CD4-positive, alpha-beta memory T cell (primary cell): ENCODE results near the gene CDK6. TPM values are rescaled to one million over a fixed set of nuclear protein-coding genes. Genes with fewer than 3 reads are reported as not detected.
A peak's percentile ranks its signal among the peaks of the same experiment; 100 is the strongest.
"Not testable (repeated sequence)": the region's sequence is repeated elsewhere in the genome, so short reads cannot be mapped to it uniquely, and the experiment has no call there.

ENCODE experiments used
- CTCF ChIA-PET: fragments of 350-600 bp; sonication (Branson Sonifier 250); formaldehyde crosslinking; loops from one replicate; lab custom pipeline; 2021; ENCODE audit warnings: inconsistent platforms; ENCODE audit not compliant: partially characterized antibody; lab: Charles Lee
- POLR2A ChIA-PET: fragments of 350-600 bp; sonication (Branson Sonifier 250); formaldehyde crosslinking; loops from one replicate; lab custom pipeline; 2021; ENCODE audit not compliant: partially characterized antibody; lab: Charles Lee
- DNase-seq, 5 donors: peaks; one replicate each; pipeline versions ENCODE4 v3.0.0 to v3.0.0-alpha.2; 2020 to 2022; ENCODE audit warnings: mixed read lengths in 1 of 5
- H3K27ac ChIP-seq: one replicate; pipeline ENCODE4 v1.7.0; 2013; ENCODE audit warnings: low read depth, low read length
- H3K27me3 ChIP-seq: 2 replicates; pipeline ENCODE4 v1.7.0; 2013; ENCODE audit warnings: mild to moderate bottlenecking, low read length, moderate library complexity; ENCODE audit not compliant: insufficient read depth
- H3K36me3 ChIP-seq: 2 replicates; pipeline ENCODE4 v1.7.0; 2013; ENCODE audit warnings: mild to moderate bottlenecking, low read length, moderate library complexity; ENCODE audit not compliant: insufficient read depth
- H3K4me1 ChIP-seq: 2 replicates; pipeline ENCODE4 v1.7.0; 2013; ENCODE audit warnings: mild to moderate bottlenecking, low read length, moderate library complexity; ENCODE audit not compliant: insufficient read depth
- H3K4me3 ChIP-seq, 2 donors: one replicate each; pipeline ENCODE4 v1.7.0; 2013; ENCODE audit warnings: low read length in 2 of 2, mild to moderate bottlenecking in 1 of 2
- H3K9me3 ChIP-seq, 2 donors: one replicate each; pipeline ENCODE4 v1.7.0; 2013; ENCODE audit warnings: low read length in 2 of 2, control low read depth in 1 of 2; ENCODE audit not compliant: control insufficient read depth in 1 of 2
- H3K27ac Mint-ChIP-seq, 7 donors: one replicate each; pipeline ENCODE4 v1.8.0; 2020 to 2021; ENCODE audit warnings: mixed read lengths in 7 of 7, mild to moderate bottlenecking in 6 of 7, inconsistent platforms in 3 of 7, moderate library complexity in 3 of 7
- H3K27me3 Mint-ChIP-seq, 2 donors: one replicate each; pipeline ENCODE4 v1.8.0; 2020 to 2021; ENCODE audit warnings: mixed read lengths in 2 of 2
- H3K36me3 Mint-ChIP-seq, 2 donors: one replicate each; pipeline ENCODE4 v1.8.0; 2020 to 2021; ENCODE audit warnings: mixed read lengths in 2 of 2, inconsistent platforms in 1 of 2, mild to moderate bottlenecking in 1 of 2
- H3K4me1 Mint-ChIP-seq, 4 donors: one replicate each; pipeline ENCODE4 v1.8.0; 2020 to 2021; ENCODE audit warnings: mixed read lengths in 4 of 4, mild to moderate bottlenecking in 1 of 4
- H3K4me3 Mint-ChIP-seq, 8 donors: one replicate each; pipeline ENCODE4 v1.8.0; 2020 to 2021; ENCODE audit warnings: mixed read lengths in 8 of 8, mild to moderate bottlenecking in 7 of 8, moderate library complexity in 6 of 8, inconsistent platforms in 3 of 8
- H3K9me3 Mint-ChIP-seq, 8 donors: one replicate each; pipeline ENCODE4 v1.8.0; 2020 to 2021; ENCODE audit warnings: mixed read lengths in 8 of 8, mild to moderate bottlenecking in 5 of 8, inconsistent platforms in 3 of 8, moderate library complexity in 1 of 8
- intact Hi-C: fragments of 100-400 bp; cut with micrococcal nuclease; formaldehyde crosslinking; loops from one replicate; pipeline ENCODE4 v1.15.1; 2023
- polyA plus RNA-seq, 2 donors: library from polyadenylated mRNA; unstranded; fragments of 300-500 nt; fragmentation: Illumina TruSeq; gene quantifications; one replicate each; pipeline ENCODE4 v1.2.3, GENCODE V29; 2021
- total RNA-seq, 2 experiments: library from RNA; stranded (reverse); gene quantifications; one replicate each; pipeline ENCODE4 v1.2.3, GENCODE V29; 2021

CDK6 gene
- total and polyA plus RNA-seq, 4 experiments from 2014 or later, result 18.4 to 23.6 (median 21.1) TPM

GRCh38 chr7:92744180-92744579 lies 92.2 kb downstream of the CDK6 start:
- H3K27me3 Mint-ChIP-seq, DNase-seq, H3K4me1 ChIP-seq, H3K9me3 Mint-ChIP-seq, CTCF ChIA-PET, POLR2A ChIA-PET, intact Hi-C loops, H3K27me3 ChIP-seq, H3K4me3 Mint-ChIP-seq, H3K9me3 ChIP-seq, H3K36me3 ChIP-seq, H3K4me3 ChIP-seq, H3K27ac ChIP-seq: not testable (repeated sequence)
- peaks cover 8 to 13% of the 10 kb centered on the region in 2 donors for H3K36me3 Mint-ChIP-seq
- H3K27ac Mint-ChIP-seq, result peak overlapping the region in 1 of 7 donors; percentile 73
- H3K4me1 Mint-ChIP-seq, result peaks cover 7 to 30% (median 16%) of the 10 kb centered on the region in 4 donors

GRCh38 chr7:92742186-92742585 lies 94.2 kb downstream of the CDK6 start:
- no peaks in the 10 kb centered on the region for H3K4me1 ChIP-seq
- Mint-ChIP-seq H3K36me3 (peaks cover 11 to 18% of the 10 kb centered on the region in 2 donors), H3K27ac (no peak overlapping the region), H3K4me1 (peaks cover 6 to 25% (median 15%) of the 10 kb centered on the region in 4 donors), H3K9me3 (peaks cover 0 to 2% (median 0%) of the 10 kb centered on the region in 8 donors), H3K27me3 (no peaks in the 10 kb centered on the region), H3K4me3 (no peak overlapping the region)
- no peaks in the 10 kb centered on the region for H3K36me3 ChIP-seq
- POLR2A ChIA-PET, result no interaction called here
- H3K27me3 ChIP-seq, result no peaks in the 10 kb centered on the region
- no peaks in the 10 kb centered on the region for H3K9me3 ChIP-seq
- no peak for DNase-seq
- intact Hi-C loops, result no loop called here
- no peak overlapping the region for H3K27ac ChIP-seq
- no peak overlapping the region for H3K4me3 ChIP-seq
- CTCF ChIA-PET, result no interaction called here

- H3K4me3 ChIP-seq, result no peak overlapping the region
- intact Hi-C loops, result no loop called here
- ChIA-PET POLR2A (interaction anchor here (1.2 kb wide), 1 partner anchor 51 kb away, joined by 3 read pairs; no protein-coding TSS in a partner anchor), CTCF (no interaction called here)
- H3K9me3 Mint-ChIP-seq, result peaks cover 0 to 5% (median 0%) of the 10 kb centered on the region in 8 donors
- no peaks in the 10 kb centered on the region for H3K9me3 ChIP-seq
- no peaks in the 10 kb centered on the region for H3K36me3 ChIP-seq
- H3K27me3 Mint-ChIP-seq, result no peaks in the 10 kb centered on the region
- H3K27ac ChIP-seq, result no peak overlapping the region
- H3K27ac Mint-ChIP-seq, result no peak overlapping the region
- H3K4me3 Mint-ChIP-seq, result no peak overlapping the region
- no peak for DNase-seq
- H3K36me3 Mint-ChIP-seq, result peaks cover 14 to 24% of the 10 kb centered on the region in 2 donors
- no peaks in the 10 kb centered on the region for H3K4me1 ChIP-seq
- H3K4me1 Mint-ChIP-seq, result peaks cover 6 to 20% (median 14%) of the 10 kb centered on the region in 4 donors
- H3K27me3 ChIP-seq, result no peaks in the 10 kb centered on the region
Measured at GRCh38 chr7:92740700-92741126, 95.7 kb downstream of the CDK6 start.

GRCh38 chr7:92740134-92740533 lies 96.2 kb downstream of the CDK6 start:
- POLR2A ChIA-PET, result interaction anchor here (1.2 kb wide), 1 partner anchor 51 kb away, joined by 3 read pairs; no protein-coding TSS in a partner anchor
- H3K36me3 Mint-ChIP-seq, result peaks cover 14 to 22% of the 10 kb centered on the region in 2 donors
- CTCF ChIA-PET, result no interaction called here

GRCh38 chr7:92739091-92739490 lies 97.3 kb downstream of the CDK6 start:
- Mint-ChIP-seq H3K4me1 (peaks cover 3 to 21% (median 13%) of the 10 kb centered on the region in 4 donors), H3K27me3 (no peaks in the 10 kb centered on the region), H3K27ac (no peak overlapping the region), H3K36me3 (peaks cover 13 to 25% of the 10 kb centered on the region in 2 donors), H3K9me3 (peaks cover 0 to 5% (median 0%) of the 10 kb centered on the region in 8 donors), H3K4me3 (no peak overlapping the region)
- Histone ChIP-seq H3K9me3 (no peaks in the 10 kb centered on the region), H3K27me3 (no peaks in the 10 kb centered on the region), H3K27ac (no peak overlapping the region), H3K36me3 (no peaks in the 10 kb centered on the region), H3K4me3 (no peak overlapping the region), H3K4me1 (no peaks in the 10 kb centered on the region)
- POLR2A ChIA-PET, result no interaction called here
- no peak for DNase-seq
- intact Hi-C loops, result no loop called here
- CTCF ChIA-PET, result interaction anchor here (2.1 kb wide), 1 partner anchor 94 kb away, joined by 6 read pairs; no protein-coding TSS in a partner anchor

More at GRCh38 chr7:92740134-92740533, 96.2 kb downstream of the CDK6 start:
- Mint-ChIP-seq H3K27me3 (no peaks in the 10 kb centered on the region), H3K27ac (peak overlapping the region in 1 of 7 donors; percentile 3), H3K4me3 (no peak overlapping the region), H3K4me1 (peaks cover 6 to 19% (median 13%) of the 10 kb centered on the region in 4 donors), H3K9me3 (peaks cover 0 to 5% (median 0%) of the 10 kb centered on the region in 8 donors)
- Histone ChIP-seq H3K4me3 (no peak overlapping the region), H3K27me3 (no peaks in the 10 kb centered on the region), H3K36me3 (no peaks in the 10 kb centered on the region), H3K4me1 (no peaks in the 10 kb centered on the region), H3K9me3 (no peaks in the 10 kb centered on the region), H3K27ac (no peak overlapping the region)
- DNase-seq, result no peak
- intact Hi-C loops, result no loop called here

GRCh38 chr7:92737706-92738105 lies 98.7 kb downstream of the CDK6 start:
- Mint-ChIP-seq H3K27me3 (no peaks in the 10 kb centered on the region), H3K4me3 (no peak overlapping the region), H3K36me3 (peaks cover 12 to 22% of the 10 kb centered on the region in 2 donors), H3K27ac (peak overlapping the region in 3 of 7 donors; percentile 18 to 65 (median 62)), H3K9me3 (peaks cover 0 to 3% (median 0%) of the 10 kb centered on the region in 8 donors), H3K4me1 (peaks cover 6 to 18% (median 13%) of the 10 kb centered on the region in 4 donors)
- no peak for DNase-seq
- Histone ChIP-seq H3K4me1 (no peaks in the 10 kb centered on the region), H3K27ac (no peak overlapping the region), H3K9me3 (no peaks in the 10 kb centered on the region), H3K4me3 (no peak overlapping the region), H3K27me3 (no peaks in the 10 kb centered on the region), H3K36me3 (no peaks in the 10 kb centered on the region)
- ChIA-PET CTCF (interaction anchor here (0.9 to 2.1 kb wide), 2 partner anchors 13 to 95 kb away, joined by 3 to 6 read pairs; no protein-coding TSS in a partner anchor), POLR2A (no interaction called here)
- intact Hi-C loops, result no loop called here

GRCh38 chr7:92736870-92737269 lies 99.5 kb downstream of the CDK6 start:
- no peaks in the 10 kb centered on the region for H3K36me3 ChIP-seq
- H3K9me3 ChIP-seq, result no peaks in the 10 kb centered on the region
- Mint-ChIP-seq H3K4me1 (peaks cover 9 to 22% (median 18%) of the 10 kb centered on the region in 4 donors), H3K36me3 (peaks cover 14 to 27% of the 10 kb centered on the region in 2 donors), H3K27me3 (no peaks in the 10 kb centered on the region), H3K9me3 (peaks cover 0 to 3% (median 0%) of the 10 kb centered on the region in 8 donors), H3K27ac (no peak overlapping the region), H3K4me3 (no peak overlapping the region)
- no peaks in the 10 kb centered on the region for H3K27me3 ChIP-seq
- CTCF ChIA-PET, result interaction anchor here (0.9 kb wide), 1 partner anchor 12 kb away, joined by 3 read pairs; no protein-coding TSS in a partner anchor
- POLR2A ChIA-PET, result no interaction called here
- H3K4me3 ChIP-seq, result no peak overlapping the region
- no peak overlapping the region for H3K27ac ChIP-seq
- intact Hi-C loops, result no loop called here
- DNase-seq, result no peak
- H3K4me1 ChIP-seq, result no peaks in the 10 kb centered on the region
